HG02588 (cell line): Measurements from ENCODE around the gene RNF213.
"Not testable (repeated sequence)": the region's sequence is repeated elsewhere in the genome, so short reads cannot be mapped to it uniquely, and the experiment has no call there.

Experiments
- ATAC-seq: cut with Tn5 transposase; IDR thresholded peaks from one replicate; pipeline ENCODE4 v1.9.1; 2021; ENCODE audit warnings: mild to moderate bottlenecking, moderate library complexity; ENCODE audit not compliant: unreplicated experiment

The RNF213 gene

DNA sequence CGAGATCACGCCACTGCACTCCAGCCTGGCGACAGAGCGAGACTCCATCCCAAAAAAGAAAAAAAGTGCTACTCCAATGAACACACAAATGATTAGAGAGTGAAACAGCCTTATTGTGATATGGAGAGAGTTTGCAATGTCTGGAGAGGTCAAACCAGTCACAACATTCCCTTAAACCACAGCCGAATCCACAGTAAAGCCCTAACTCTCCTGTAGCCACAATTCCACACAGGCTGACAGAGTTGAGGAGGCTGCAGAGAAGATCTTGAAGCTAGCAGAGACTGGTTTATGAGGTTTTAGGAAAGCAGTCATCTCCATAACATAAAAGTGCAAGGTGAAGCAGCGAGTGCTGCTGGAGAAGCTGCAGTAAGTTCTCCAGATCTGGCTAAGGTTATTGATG, 6.7 kb downstream of the RNF213 start:
- ATAC-seq = no peak

DNA sequence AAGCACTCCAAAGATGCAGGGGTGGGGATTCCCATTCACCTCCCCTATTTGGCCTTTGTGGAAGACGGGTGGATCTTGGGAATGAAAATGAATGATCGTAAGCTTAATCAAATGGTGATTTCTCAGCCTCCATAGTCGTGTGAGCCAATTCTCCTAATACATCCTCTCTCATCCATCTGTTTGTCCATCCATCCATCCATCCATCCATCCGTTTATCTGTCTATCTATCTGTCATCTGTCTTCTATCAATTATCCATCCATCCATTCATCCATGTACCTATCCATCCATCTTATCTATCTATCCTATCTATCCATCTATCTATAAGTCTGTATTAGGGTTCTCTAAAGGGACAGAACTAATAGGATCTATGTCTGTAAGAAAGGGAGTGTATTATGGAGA, 7.8 kb downstream of the RNF213 start:
- no peak for ATAC-seq

DNA sequence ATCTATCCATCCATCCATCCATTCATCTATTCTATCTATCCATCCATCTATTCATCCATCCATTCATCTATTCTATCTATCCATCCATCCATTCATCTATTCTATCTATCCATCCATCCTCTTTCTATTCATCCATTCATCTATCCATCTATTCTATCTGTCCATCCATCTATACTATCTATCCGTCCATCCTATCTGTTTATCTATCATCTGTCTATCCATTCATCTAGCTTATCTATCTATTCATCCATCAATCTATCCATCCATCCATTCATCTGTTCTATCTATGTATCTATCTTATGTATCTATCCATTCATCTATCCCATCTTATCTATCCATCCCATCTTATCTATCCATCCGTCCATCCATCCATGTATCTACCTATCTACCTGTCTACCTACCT, 8.8 kb downstream of the RNF213 start:
- ATAC-seq = no peak

DNA sequence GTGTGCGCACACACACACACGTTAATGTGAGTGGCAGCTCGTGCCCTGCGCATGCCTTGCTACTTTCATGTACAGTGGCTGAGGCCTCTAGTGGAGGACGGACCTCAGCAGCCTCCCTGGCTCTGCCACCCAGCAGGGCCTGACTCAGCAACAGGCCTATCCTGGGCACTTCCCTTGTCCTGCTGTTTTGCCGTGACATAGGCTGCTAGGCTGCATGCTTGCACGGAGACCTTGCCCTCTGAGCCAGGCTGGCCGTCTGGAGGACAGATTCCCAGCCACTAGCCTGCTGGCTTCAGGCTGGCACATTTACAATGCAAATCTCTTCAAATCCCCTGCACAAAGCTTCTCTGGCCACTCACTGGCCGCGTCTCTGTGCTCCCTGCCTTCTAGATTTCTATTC, 9.5 kb downstream of the RNF213 start:
- ATAC-seq = no peak

DNA sequence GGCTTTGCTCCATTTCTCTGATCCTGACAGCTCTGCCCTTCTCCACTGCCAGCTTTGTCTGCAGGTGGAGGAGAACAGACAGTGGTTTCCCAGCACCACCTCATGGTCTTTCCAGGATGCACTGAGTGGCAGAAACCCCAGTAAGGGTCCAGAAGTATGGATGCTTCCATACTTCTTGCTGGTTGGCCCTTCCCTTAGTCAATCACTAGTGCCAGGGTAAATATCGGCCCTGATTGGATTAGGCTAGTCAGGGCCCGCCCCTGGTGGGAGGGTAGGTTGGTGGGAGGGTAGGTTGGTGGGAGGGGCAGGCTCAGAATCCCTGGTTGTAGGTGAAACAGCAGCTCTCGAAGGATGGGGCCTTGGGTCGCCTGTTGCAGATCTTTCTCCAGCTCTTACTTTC, 10.2 kb downstream of the RNF213 start:
- no peak for ATAC-seq

DNA sequence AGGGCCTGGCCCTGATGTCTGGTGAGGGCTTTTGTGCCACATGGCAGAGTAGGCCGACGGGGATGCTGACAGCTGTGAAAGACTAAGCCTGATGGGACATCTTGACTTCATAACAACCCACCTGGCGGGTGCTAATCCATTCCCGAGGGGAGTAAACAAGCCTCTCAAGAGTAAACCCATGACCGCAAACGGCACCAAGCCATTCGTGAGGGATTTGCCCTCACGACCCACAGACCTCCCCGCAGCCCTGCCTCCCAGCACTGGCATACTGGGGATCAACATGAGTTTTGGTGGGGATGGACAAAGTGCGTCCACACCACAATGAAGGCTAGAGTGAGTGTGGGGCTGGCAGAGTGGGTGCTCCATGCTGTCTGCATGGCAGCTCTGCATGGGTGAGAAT, 11.7 kb downstream of the RNF213 start:
- ATAC-seq = no peak

DNA sequence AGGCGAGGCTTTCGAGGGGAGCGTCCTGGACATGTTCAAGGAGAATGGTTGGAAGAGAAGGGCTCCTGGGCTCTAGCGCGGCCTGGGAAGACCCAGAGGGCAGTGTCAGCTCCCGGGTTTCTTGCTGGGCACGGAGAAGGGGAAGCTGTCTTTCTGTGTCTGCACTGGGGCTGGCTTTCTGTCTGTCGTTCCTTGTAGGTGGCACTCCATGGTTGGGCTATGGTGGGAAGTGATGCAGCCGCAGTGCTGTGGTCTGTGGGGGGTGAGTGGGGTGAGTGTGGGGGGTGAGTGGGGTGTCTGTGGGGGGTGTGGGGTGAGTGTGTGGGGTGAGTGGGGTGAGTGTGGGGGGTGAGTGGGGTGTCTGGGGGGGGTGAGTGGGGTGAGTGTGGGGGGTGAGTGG, 13.7 kb downstream of the RNF213 start:
- ATAC-seq = no peak

DNA sequence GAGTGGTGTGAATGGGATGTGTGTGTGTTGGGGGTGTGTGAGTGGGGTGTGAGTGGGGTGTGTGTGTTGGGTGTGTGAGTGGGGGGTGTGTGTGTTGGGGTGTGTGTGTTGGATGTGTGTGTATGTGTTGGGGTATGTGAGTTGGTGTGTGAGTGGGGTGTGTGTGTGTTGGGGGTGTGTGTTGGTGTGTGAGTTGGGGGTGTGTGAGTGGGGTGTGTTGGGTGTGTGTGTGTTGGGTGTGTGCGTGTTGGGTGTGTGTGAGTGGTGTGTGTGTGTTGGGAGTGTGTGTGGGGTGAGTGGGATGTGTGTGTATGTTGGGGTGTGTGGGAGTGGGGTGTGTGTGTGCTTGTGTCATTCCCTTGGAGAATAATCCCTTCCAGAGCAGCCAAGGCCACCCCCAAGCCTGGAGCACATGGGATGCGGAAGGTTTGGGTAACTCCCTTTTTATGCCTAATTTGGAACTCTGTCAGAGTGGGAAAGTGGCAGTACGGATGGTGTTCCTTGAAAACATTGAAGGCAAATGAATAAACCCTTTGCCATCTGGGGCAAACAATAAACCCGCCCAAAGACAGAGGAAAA, 14.3 kb downstream of the RNF213 start:
- ATAC-seq = no peak

DNA sequence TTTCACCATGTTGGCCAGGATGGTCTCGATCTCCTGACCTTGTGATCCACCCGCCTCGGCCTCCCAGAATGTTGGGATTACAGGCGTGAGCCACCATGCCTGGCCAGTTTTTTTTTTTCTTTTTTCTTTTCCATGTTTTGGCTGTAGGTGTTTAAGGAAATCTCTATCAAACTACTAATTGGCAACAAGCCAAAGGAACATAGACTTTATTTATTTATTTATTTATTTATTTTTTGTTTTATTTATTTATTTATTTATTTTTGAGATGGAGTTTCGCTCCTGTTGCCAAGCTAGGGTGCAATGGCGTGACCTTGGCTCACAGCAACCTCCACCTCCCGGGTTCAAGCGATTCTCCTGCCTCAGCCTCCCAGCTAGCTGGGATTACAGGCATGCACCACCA, 15.2 kb downstream of the RNF213 start:
- not testable (repeated sequence) for ATAC-seq

DNA sequence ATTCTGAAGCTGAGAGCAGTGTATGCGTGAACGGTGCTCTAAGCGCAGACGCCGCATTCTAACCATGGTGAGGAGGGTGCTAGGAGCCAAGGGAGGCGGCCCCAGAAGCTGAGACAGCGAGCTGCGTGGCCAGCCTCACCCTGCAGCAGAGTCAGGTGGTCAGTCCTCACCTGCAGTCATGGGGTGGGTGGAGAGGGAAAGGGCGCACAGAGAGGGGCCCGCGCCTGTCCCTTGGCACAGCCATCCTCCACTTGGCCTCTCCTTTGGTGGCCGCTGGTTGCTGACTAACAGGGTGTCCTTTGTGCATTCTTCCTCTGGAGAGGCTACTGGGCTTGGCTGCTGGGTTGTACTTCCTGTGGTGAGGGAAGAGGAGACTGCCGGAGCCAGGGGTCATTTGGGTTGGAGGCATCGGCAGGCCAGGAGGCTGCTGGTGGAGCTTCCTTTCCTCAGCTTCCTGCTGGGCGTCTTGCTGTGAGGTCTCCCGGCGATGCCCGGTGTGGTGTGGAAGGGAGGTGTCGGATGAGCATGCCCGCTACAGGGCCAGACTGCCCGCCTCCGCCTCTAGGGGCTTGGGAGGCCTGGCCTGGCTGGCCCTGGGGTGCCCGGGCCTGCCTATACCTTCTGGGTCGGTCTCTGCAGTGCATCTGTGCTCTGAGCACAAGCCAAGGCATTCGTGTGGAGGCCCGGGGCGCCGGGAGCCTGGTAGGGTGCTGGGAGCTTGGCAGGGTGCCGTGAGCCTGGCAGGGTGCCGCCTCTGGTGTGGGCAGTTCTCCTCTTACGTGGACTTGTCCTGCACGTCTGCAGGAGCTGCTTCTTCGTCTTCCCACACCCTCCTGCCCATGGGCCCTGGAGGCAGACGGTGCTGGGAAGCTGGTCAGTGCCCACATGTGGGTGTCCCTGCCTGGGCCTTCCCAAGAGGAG, 17.4 kb downstream of the RNF213 start:
- no peak for ATAC-seq

DNA sequence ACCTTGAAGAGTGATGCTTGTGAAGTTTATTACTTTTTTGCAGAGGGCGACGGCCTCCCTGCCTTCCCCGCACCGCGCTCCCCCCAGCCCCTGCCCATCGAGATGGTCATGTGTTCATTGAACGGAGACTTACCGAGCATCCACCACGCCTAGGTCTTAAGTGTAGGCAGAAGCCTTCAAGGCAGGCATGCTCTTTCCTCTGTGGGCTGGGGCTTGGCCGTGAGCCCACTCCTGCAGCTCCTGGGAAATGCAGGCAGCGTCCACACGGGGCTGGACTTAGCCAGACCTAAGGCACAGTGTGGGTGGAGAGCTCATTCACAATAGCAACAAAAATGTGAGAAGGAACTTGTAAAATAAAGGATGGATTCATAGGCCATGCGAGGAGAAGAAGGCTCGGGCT, 19.2 kb downstream of the RNF213 start:
- no peak for ATAC-seq

DNA sequence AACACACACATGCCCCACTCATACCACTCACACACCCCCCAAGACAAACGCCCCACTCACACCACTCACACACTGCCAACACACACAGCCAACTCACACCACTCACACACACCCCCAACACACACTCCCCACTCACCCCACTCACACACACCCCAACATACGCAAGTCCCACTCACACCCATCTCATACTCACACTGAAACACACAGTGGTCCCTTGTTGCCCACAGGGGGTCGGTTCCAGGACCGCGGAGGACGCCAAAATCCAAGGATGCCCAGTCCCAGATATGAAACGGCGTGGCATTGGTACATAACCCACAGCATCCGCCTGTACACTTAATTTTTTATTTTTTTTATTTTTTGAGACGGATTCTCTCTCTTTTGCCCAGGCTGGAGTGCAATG, 20.9 kb downstream of the RNF213 start:
- ATAC-seq = no peak

DNA sequence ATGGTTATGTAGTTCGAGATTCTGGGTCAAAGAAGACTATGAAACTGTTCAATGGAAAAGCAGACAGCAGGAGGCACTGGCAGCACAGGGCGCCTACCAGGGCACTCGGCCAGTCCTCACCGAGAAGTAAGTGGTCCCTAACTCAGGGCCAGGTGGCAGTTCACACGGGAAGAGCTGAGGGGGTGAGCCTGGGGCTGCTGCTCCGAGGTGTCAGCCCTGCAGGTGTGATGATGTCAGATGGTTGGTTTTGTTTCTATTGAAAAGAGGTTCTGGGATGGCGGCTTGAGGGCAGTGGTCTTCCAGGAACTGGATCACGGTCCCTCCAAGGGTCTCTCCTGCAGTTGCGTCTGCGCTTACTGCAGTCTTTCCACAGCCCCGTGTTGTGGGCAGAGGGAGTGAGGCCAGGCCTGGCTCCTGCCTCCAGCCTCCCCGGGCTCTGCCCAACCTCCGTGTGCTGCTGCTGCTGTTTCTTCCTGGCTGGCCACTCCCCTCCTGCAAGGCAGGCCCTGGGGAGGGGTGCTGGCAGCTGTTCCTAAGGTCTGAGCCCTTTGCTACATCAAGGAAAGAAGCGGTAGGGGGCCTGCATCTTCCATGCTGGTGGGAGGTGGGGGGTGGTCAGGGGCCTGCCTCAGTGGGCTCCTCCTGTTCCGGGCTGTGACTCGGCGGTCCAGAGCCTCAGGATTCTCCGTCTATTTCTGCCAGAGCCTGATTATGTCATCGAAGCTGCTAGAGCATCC, 22.6 kb downstream of the RNF213 start:
- ATAC-seq = no peak

DNA sequence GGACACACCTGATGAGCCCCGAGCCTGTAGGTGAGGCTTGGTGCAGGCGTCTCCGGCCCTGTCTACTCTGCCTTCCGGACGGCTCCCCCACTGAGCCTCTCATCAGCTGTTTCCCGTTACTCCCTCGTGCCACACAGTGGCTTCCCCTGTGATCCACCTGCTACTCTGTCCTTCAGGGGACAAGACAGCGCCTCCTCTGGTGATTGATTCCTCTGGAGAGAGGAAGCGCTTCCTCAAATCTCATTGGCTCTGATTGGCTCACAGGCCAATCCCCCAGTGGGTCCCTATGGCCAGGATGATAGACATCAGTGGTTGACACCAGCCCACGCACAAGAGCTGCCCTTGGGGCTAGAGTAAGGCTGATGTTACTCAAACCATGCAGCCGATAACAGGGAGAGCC, 24.0 kb downstream of the RNF213 start:
- ATAC-seq = no peak

DNA sequence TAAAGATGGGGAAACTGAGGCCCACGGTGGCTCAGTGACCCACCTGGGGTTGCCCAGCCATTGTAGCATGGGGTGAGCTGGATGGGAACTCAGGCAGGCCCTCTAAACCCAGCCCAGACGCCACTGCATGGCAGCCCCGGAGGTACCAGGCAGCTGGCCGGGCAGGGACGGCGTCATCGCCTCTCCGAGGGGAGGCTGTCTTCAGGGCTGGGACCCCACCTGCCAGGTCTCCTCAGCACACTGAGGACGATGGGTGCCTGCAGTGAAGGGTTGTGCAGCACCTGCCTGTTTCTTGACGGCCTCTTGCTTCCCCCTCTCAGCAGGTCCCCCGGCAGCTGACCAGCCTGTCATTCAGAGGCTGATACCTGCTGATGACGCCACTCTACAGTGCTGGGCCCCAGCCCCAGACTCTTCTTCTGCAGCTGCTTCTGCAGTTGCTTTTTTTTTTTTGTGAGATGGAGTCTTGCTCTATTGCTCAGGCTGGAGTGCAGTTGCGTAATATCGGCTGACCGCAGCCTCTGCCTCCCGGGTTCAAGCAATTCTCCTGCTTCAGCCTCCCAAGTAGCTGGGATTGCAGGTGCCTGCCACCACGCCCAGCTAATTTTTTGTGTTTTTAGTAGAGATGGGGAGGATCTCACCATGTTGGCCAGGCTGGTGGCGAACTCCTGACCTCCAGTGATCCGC, 24.7 kb downstream of the RNF213 start:
- no peak for ATAC-seq

DNA sequence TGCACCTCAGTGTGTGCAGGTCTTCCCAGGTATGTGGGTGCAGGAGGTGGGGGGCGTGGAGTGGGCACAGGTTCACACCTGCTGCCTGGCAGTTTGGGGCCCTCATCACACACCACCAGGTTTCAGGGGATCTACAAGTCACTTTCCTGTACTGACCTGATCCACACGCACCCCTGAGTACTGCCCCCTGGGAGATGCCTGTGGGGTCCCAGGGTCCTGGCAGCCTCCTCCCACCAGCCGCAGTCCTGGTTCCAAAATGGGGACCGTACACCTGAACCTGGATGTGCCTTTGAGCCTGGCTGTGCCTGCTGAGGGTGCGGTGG, 25.9 kb downstream of the RNF213 start:
- no peak for ATAC-seq

DNA sequence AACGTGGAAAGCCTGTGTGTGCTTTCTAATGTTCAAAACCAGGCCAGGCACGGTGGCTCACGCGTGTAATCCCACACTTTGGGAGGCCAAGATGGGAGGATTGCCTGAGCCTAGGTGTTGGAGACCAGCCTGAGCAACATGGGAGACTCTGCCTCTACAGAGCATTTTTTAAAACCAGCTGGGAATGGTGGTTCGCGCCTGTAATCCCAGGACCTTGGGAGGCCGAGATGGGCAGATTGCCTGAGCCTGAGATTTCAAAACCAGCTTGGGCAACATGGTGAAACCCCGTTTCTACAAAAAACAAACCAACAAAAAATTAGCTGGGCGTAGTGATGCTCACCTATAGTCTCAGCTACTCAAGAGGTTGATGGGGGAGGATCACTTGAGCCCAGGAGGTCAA, 26.4 kb downstream of the RNF213 start:
- no peak for ATAC-seq

DNA sequence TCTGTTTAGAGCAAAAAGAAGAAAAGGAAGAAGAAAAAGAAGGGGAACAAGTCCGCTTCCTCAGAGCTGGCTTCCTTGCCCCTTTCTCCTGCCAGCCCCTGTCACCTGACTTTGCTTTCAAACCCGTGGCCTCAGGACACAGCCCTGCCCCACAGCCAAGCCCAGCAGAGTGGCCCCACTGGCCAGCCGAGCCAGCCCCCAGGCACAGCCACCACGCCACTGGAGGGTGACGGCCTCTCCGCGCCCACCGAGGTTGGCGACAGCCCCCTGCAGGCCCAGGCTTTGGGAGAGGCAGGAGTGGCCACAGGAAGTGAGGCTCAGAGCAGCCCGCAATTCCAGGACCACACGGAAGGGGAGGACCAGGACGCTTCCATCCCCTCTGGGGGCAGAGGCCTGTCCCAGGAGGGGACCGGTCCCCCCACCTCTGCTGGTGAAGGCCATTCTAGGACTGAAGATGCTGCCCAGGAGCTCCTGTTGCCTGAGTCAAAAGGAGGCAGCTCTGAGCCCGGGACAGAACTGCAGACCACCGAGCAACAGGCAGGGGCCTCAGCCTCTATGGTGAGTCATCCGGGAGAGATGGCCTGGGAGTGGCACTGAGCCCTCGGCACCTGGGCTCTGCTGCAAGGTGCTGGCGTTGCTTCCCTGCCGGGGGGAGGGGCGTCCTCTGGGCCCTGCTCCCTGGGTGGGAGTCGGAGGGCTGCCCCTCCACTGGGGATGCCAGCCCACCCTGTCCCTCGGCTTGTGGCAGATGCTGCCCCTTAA, 27.3 kb downstream of the RNF213 start:
- no peak for ATAC-seq

DNA sequence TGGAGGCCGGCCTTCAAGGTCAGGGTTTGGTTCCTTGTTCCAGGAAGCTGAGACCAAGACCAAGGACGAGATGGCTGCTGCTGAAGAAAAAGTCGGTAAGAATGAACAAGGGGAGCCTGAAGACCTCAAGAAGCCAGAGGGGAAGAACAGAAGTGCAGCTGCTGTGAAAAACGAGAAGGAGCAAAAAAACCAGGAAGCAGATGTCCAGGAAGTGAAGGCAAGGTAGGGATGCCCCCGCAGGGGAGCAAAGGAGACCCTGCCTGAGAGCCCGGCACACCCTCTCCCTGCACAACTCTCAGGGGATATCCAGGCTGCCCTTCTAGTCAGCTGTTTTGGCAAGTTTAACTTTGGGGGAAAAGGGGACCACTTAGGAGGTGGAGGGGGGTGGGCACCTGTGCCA, 29.0 kb downstream of the RNF213 start:
- no peak for ATAC-seq

DNA sequence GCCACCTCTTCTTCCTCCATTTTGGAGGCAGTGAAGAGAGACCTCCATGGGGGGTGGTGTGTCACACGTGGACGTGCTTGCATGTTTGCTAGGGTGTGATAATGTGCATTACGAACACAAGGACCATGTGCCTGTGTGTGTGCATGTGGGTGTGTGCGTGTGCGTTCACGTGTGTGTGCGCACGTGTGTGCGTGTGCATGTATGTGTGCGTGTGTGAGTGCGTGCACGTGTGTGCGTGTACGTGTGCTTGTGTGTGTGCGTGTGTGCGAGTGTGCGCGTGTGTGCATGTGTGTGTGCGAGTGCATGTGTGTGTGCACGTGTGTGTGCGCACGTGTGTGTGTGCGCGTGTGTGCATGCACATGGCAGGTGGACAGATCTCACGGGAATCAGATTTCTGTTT, 29.5 kb downstream of the RNF213 start:
- ATAC-seq = no peak

DNA sequence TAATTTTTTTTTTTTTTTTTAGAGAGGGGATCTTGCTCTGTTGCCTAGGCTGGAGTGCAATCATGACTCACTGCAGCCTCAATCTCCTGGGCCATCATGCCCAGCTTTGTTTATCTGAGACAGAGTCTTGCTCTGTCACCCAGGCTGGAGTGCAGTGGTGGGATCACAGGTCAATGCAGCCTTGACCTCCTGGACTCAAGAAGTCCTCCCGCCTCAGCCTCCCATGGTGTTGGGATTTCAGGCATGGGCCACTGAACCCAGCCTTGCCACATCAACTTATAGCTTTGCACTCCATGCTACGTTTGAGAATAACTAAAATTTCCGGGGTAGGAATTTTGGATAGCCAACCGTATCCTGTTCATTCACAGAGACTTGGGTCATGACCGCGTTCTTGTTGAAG, 30.6 kb downstream of the RNF213 start:
- ATAC-seq = no peak
